Stimulated activated CD8-positive, alpha-beta memory T cell treated with anti-CD3 and anti-CD28 coated beads, Interleukin-12 subunit alpha, Interleukin-12 subunit beta, amount 100 ng/mL, for 4 hours (primary cell): ENCODE results near the gene MAP2K3.
"Not testable (repeated sequence)": the region's sequence is repeated elsewhere in the genome, so short reads cannot be mapped to it uniquely, and the experiment has no call there.

Experiments
- DNase-seq: peaks from one replicate; pipeline ENCODE4 v3.0.0-alpha.2; 2020; ENCODE audit warnings: low read depth

Gene MAP2K3

GRCh38 chr17:21330436-21331160, 46.1 kb downstream of the MAP2K3 start:
- DNase-seq = no peak

GRCh38 chr17:21336541-21337294, 52.2 kb downstream of the MAP2K3 start:
- not testable (repeated sequence) for DNase-seq

- DNase-seq = not testable (repeated sequence)
These were observed 53.6 kb downstream of the MAP2K3 start for GRCh38 chr17:21337981-21338625.

GRCh38 chr17:21339011-21339410, 54.5 kb downstream of the MAP2K3 start:
- DNase-seq = no peak

- DNase-seq = not testable (repeated sequence)
These were observed 55.1 kb downstream of the MAP2K3 start for GRCh38 chr17:21339571-21339970.

- not testable (repeated sequence) for DNase-seq
These were observed 55.9 kb downstream of the MAP2K3 start for GRCh38 chr17:21340407-21340806.

- DNase-seq = not testable (repeated sequence)
These were observed 56.8 kb downstream of the MAP2K3 start for GRCh38 chr17:21341279-21341678.

GRCh38 chr17:21341925-21342540, 57.5 kb downstream of the MAP2K3 start:
- not testable (repeated sequence) for DNase-seq

- not testable (repeated sequence) for DNase-seq
These were observed 58.8 kb downstream of the MAP2K3 start for GRCh38 chr17:21343061-21343949.

GRCh38 chr17:21344801-21345200, 60.3 kb downstream of the MAP2K3 start:
- DNase-seq = not testable (repeated sequence)

- no peak for DNase-seq
These were observed 60.7 kb downstream of the MAP2K3 start for GRCh38 chr17:21345236-21345635.

- DNase-seq = not testable (repeated sequence)
These were observed 61.6 kb downstream of the MAP2K3 start for GRCh38 chr17:21346107-21346506.

- DNase-seq = not testable (repeated sequence)
These were observed 62.2 kb downstream of the MAP2K3 start for GRCh38 chr17:21346651-21347250.

- not testable (repeated sequence) for DNase-seq
These were observed 63.1 kb downstream of the MAP2K3 start for GRCh38 chr17:21347660-21348059.

GRCh38 chr17:21348081-21348925, 63.8 kb downstream of the MAP2K3 start:
- not testable (repeated sequence) for DNase-seq

GRCh38 chr17:21348926-21349261, 64.4 kb downstream of the MAP2K3 start:
- not testable (repeated sequence) for DNase-seq

GRCh38 chr17:21349358-21350050, 65.0 kb downstream of the MAP2K3 start:
- not testable (repeated sequence) for DNase-seq

- not testable (repeated sequence) for DNase-seq
These were observed 66.0 kb downstream of the MAP2K3 start for GRCh38 chr17:21350495-21350894.

- DNase-seq = no peak
These were observed 67.0 kb downstream of the MAP2K3 start for GRCh38 chr17:21351366-21352065.
